ENCODE data around the gene MID1. TPM values are rescaled to one million over a fixed set of nuclear protein-coding genes. Genes with fewer than 3 reads are reported as not detected.

Gene MID1
- total RNA-seq, 4 donors from 2014 or later: 19.6 to 40.4 (median 29.9) TPM

DNA sequence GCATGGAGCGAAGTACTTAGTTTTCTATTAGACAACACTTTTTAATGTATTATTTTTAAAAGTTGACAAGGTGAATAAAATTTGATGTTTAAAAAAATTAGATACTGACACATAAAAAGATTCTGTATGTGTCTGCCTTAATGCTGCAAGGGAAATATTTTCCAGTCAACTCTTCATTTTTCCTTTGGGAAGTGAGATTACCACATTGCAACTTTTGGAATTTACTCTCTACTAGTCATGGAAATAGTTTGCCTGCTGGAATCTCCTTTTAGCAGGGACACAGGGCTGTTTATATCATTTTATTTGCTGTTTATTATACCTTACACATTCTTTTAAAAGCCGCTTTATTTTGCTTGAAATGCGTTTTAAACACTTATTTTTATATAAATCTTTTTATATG lies 135.1 kb downstream of the MID1 start:
- Histone ChIP-seq H3K4me3 (no peak overlapping the region), H3K4me1 (no peaks in the 10 kb centered on the region), H3K27me3 (no peaks in the 10 kb centered on the region), H3K9me3 (no peaks in the 10 kb centered on the region), H3K36me3 (no peaks in the 10 kb centered on the region), H3K27ac (no peak overlapping the region)
- no peak for TF ChIP-seq POLR2A (IDR thresholded peaks at IDR 0.05)
- TF ChIP-seq, protein P1, sequence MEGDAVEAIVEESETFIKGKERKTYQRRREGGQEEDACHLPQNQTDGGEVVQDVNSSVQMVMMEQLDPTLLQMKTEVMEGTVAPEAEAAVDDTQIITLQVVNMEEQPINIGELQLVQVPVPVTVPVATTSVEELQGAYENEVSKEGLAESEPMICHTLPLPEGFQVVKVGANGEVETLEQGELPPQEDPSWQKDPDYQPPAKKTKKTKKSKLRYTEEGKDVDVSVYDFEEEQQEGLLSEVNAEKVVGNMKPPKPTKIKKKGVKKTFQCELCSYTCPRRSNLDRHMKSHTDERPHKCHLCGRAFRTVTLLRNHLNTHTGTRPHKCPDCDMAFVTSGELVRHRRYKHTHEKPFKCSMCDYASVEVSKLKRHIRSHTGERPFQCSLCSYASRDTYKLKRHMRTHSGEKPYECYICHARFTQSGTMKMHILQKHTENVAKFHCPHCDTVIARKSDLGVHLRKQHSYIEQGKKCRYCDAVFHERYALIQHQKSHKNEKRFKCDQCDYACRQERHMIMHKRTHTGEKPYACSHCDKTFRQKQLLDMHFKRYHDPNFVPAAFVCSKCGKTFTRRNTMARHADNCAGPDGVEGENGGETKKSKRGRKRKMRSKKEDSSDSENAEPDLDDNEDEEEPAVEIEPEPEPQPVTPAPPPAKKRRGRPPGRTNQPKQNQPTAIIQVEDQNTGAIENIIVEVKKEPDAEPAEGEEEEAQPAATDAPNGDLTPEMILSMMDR (IDR thresholded peaks at IDR 0.05): no peak
- DNase-seq: no peak

DNA sequence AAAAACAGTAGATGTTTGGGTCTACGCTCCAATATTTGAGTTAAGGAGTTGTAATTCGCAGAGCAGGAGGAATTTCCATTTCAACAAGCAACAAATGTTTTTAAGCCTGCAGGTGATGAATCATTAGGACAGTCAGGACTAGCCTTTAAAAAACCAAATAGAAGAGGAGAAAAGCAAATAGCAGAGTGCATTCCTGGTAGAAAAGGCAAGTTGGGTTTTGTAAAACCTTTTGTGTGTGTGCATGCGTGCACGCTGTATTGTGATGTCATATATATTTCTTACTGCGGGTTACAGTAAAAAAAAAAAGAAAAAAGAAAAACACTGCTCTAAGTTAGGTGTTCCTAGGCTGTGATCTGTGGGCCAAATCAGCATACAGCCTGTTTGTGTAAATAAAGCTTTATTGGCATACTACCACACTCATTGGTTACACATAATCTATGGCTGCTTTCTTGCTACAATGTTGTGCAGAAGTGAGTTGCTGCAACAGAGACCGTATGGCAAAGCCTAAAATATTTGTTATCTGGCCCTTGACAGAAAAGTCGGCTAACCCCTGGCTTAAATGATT lies 135.6 kb downstream of the MID1 start:
- H3K27ac ChIP-seq: no peak overlapping the region
- no peaks in the 10 kb centered on the region for H3K36me3 ChIP-seq
- H3K9me3 ChIP-seq: no peaks in the 10 kb centered on the region
- no peak for TF ChIP-seq POLR2A (IDR thresholded peaks at IDR 0.05)
- TF ChIP-seq, protein P1 (IDR thresholded peaks at IDR 0.05): no peak
- DNase-seq: no peak
- H3K4me3 ChIP-seq: no peak overlapping the region
- no peaks in the 10 kb centered on the region for H3K27me3 ChIP-seq
- no peaks in the 10 kb centered on the region for H3K4me1 ChIP-seq

- no peaks in the 10 kb centered on the region for H3K27me3 ChIP-seq
- no peaks in the 10 kb centered on the region for H3K9me3 ChIP-seq
- DNase-seq: no peak
- TF ChIP-seq, protein P1 (IDR thresholded peaks at IDR 0.05): no peak
- H3K36me3 ChIP-seq: no peaks in the 10 kb centered on the region
- no peak overlapping the region for H3K4me3 ChIP-seq
- H3K4me1 ChIP-seq: no peaks in the 10 kb centered on the region
- peak overlapping the region in 1 of 4 donors; percentile 31 for H3K27ac ChIP-seq
These were observed 137.1 kb downstream of the MID1 start for GRCh38 chrX:10483191-10483831.

DNA sequence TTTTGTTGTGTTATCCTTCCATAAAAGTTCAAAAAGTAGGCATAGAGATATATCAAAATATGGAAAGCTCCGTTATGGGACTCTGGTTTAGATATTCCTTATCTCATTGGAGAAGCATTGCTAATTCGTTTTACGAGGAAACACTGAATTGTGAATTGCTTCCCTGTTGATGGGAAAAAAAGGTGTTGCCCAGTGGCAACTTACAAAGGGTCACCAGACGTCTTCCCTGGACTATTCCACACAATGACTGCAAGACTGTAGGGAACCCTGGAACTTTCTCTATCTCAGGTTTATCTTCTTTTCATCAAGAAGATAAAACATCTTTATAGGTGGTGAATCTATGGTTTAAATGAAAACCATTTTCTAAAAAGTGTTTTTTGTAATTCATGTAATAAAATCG lies 137.7 kb downstream of the MID1 start:
- TF ChIP-seq POLR2A (IDR thresholded peaks at IDR 0.05): no peak
- TF ChIP-seq, protein P1 (IDR thresholded peaks at IDR 0.05): no peak
- Histone ChIP-seq H3K27me3 (no peaks in the 10 kb centered on the region), H3K4me1 (no peaks in the 10 kb centered on the region), H3K4me3 (no peak overlapping the region), H3K27ac (no peak overlapping the region), H3K9me3 (no peaks in the 10 kb centered on the region), H3K36me3 (no peaks in the 10 kb centered on the region)
- DNase-seq: no peak

DNA sequence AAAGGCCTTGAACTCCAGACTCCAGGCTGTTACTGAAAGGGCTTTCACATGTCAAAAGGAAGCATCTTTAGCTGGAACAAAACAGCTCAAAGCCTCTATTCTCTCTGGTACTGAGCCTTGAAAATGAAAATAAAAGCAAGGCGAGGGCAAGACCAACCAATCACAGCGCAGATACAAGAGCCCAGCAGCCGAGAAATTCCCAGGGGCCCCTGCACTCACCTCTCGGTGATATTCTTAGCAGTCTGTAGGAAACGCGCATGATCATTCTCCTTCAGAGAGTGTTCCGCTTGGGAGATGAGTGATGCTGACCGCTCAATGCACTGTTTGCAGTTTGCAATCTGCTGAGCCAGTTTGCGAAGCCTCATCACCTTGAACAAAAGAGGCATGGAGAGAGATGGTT lies 138.1 kb downstream of the MID1 start:
- no peak overlapping the region for H3K4me3 ChIP-seq
- H3K4me1 ChIP-seq: no peaks in the 10 kb centered on the region
- no peaks in the 10 kb centered on the region for H3K9me3 ChIP-seq
- H3K27me3 ChIP-seq: no peaks in the 10 kb centered on the region
- TF ChIP-seq, protein P1 (IDR thresholded peaks at IDR 0.05): no peak
- no peak for TF ChIP-seq POLR2A (IDR thresholded peaks at IDR 0.05)
- H3K27ac ChIP-seq: no peak overlapping the region
- DNase-seq: peak in 1 of 3 donors; percentile 18
- no peaks in the 10 kb centered on the region for H3K36me3 ChIP-seq

Measured in Peyer's patch (tissue), 4 donors.